ENCODE results near the gene THBS2. TPM values are rescaled to one million over a fixed set of nuclear protein-coding genes. Genes with fewer than 3 reads are reported as not detected.
"Not testable (repeated sequence)": the region's sequence is repeated elsewhere in the genome, so short reads cannot be mapped to it uniquely, and the experiment has no call there.

The THBS2 gene
- total and polyA plus RNA-seq, 12 donors: 5.2 to 45.9 (median 10.7) TPM

DNA sequence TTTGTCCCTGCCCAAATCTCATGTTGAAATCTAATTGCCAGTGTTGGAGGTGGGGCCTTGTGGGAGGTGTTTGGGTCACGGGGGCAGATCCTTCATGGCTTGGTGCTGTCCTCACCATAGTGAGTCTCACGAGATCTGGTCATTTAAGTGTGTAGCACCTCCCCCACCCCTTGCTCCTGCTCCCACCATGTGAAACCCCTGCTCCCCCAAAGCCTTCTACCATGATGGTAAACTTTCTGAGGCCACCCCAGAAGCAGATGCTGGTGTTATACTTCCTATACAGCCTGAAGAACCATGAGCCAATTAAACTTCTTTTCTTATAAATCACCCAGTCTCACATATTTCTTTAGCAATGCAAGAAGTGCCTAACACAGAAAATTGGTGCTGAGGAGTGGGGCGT is 19.9 kb upstream of the THBS2 start:
- no peak overlapping the region for H3K4me3 ChIP-seq
- H3K27ac ChIP-seq: no peak overlapping the region
- H3K9me3 ChIP-seq: peaks cover 0 to 3% (median 0%) of the 10 kb centered on the region in 11 donors
- no peaks in the 10 kb centered on the region for H3K36me3 ChIP-seq
- TF ChIP-seq, protein P1, sequence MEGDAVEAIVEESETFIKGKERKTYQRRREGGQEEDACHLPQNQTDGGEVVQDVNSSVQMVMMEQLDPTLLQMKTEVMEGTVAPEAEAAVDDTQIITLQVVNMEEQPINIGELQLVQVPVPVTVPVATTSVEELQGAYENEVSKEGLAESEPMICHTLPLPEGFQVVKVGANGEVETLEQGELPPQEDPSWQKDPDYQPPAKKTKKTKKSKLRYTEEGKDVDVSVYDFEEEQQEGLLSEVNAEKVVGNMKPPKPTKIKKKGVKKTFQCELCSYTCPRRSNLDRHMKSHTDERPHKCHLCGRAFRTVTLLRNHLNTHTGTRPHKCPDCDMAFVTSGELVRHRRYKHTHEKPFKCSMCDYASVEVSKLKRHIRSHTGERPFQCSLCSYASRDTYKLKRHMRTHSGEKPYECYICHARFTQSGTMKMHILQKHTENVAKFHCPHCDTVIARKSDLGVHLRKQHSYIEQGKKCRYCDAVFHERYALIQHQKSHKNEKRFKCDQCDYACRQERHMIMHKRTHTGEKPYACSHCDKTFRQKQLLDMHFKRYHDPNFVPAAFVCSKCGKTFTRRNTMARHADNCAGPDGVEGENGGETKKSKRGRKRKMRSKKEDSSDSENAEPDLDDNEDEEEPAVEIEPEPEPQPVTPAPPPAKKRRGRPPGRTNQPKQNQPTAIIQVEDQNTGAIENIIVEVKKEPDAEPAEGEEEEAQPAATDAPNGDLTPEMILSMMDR (IDR thresholded peaks at IDR 0.05): no peak
- 83 to 88% methylated on average over 3 of the region's 3 CpGs for WGBS, 2 donors
- DNase-seq: no peak
- H3K4me1 ChIP-seq: peaks cover 0 to 14% (median 0%) of the 10 kb centered on the region in 9 donors
- H3K27me3 ChIP-seq: peaks cover 0 to 11% (median 0%) of the 10 kb centered on the region in 7 donors
- intact Hi-C loops (cut with DNase I): no loop called here
- no peak for ATAC-seq

DNA sequence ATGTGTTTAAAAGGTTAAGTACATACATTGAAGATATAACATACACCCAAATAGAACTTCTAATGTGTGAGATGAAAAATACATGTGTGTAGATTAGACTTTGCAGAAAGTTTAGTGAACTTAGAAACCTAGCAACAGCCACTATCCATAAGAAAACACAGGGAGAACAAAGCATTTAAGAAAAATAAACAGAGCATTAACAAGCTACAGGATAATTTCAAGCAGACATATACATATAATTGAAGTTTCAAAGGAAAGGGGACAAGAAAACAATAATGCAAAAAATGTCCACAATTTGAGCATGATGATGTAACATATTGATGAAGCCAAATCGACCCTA is 18.2 kb upstream of the THBS2 start:
- Histone ChIP-seq H3K9me3 (peaks cover 0 to 8% (median 0%) of the 10 kb centered on the region in 11 donors), H3K36me3 (no peaks in the 10 kb centered on the region)
- 55 to 68% methylated on average over 1 of the region's 1 CpG for WGBS, 2 donors

DNA sequence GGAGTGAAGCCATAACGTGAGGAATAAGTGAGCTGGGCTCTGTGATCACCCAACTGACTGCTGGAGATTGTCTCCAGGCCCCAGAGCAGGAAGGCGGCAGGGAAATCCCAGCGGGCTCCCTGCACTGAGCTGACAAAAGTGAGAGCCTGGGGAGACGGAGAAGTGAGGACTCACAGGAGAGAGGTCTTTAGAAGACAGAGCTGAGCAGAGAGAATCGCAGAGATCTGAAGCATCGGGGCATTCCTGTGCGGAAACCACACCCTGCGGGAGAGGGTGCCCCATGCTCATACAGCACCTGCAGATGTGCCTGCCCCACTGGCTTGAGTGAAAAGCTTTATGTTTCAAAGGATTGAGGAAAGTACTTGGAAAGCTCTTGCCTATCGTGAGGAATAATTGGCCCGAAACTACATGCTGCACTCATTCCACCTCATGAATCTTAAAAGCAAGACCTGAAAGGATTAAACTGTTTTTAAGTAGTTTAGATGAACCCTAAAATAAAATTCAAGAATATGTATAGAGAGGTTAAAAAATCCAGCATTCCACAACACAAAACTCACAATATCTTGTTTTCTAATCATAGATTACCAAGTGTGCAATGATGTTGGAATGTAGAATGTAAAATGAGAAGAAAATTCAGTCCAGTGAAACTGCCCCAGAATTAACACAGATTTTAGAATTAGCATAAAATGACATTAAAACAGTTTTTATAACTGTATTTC is 17.7 kb upstream of the THBS2 start:
- peaks cover 0 to 11% (median 0%) of the 10 kb centered on the region in 7 donors for H3K27me3 ChIP-seq
- H3K36me3 ChIP-seq: no peaks in the 10 kb centered on the region
- no peak overlapping the region for H3K27ac ChIP-seq
- ATAC-seq (no peak), DNase-seq (no peak)
- no peak overlapping the region for H3K4me3 ChIP-seq
- TF ChIP-seq, protein P1 (IDR thresholded peaks at IDR 0.05): no peak
- 51 to 53% methylated on average over 10 of the region's 10 CpGs for WGBS, 2 donors
- H3K4me1 ChIP-seq: peaks cover 0 to 14% (median 0%) of the 10 kb centered on the region in 9 donors
- peaks cover 0 to 8% (median 0%) of the 10 kb centered on the region in 11 donors for H3K9me3 ChIP-seq
- intact Hi-C loops (cut with DNase I): no loop called here

More for the DNA sequence above, 18.2 kb upstream of the THBS2 start:
- H3K27ac ChIP-seq: no peak overlapping the region
- H3K4me1 ChIP-seq: peaks cover 0 to 14% (median 0%) of the 10 kb centered on the region in 9 donors
- intact Hi-C loops (cut with DNase I): no loop called here
- H3K4me3 ChIP-seq: no peak overlapping the region
- ATAC-seq (no peak), DNase-seq (no peak)
- peaks cover 0 to 11% (median 0%) of the 10 kb centered on the region in 7 donors for H3K27me3 ChIP-seq
- TF ChIP-seq, protein P1 (IDR thresholded peaks at IDR 0.05): no peak

DNA sequence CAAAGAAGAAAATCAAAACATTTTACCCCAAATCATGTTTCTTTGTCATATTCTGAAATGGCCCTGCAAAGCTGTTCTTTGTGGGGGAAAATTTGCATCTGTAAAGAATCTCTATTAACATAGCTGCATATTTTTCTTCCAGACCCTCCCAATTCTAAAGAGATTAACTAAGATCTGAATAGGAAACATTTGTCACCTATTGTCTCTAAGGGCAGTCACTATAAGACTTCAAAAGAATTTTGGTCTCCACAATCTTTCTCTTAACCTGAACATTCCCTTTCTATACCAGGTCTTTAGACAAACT is 16.4 kb upstream of the THBS2 start:
- intact Hi-C loops (cut with DNase I); H3K36me3 ChIP-seq; H3K9me3 ChIP-seq; DNase-seq; ATAC-seq; H3K4me3 ChIP-seq: not testable (repeated sequence)
- Histone ChIP-seq H3K27me3 (peaks cover 0 to 11% (median 0%) of the 10 kb centered on the region in 7 donors), H3K27ac (peak overlapping the region in 6 of 10 donors; percentile 28 to 69 (median 56)), H3K4me1 (peaks cover 0 to 14% (median 0%) of the 10 kb centered on the region in 9 donors)

Data from heart right ventricle (tissue), 16 donors.